Psoas muscle (tissue), 8 donors: ENCODE results near the gene HTT. TPM values are rescaled to one million over a fixed set of nuclear protein-coding genes. Genes with fewer than 3 reads are reported as not detected.

Source experiments
- ATAC-seq, 4 donors: fragments of 200-7000 bp; cut with Tn5 transposase; one replicate each; pipeline ENCODE4 v1.9.1; 2020; ENCODE audit warnings: moderate library complexity in 3 of 4, mild to moderate bottlenecking in 2 of 4
- DNase-seq, 2 donors: peaks; one replicate each; pipeline ENCODE4 v3.0.0-alpha.2; 2020
- H3K27ac ChIP-seq: fragments of 200-600 bp; one replicate; pipeline ENCODE4 v1.8.0; 2022
- H3K27me3 ChIP-seq, 3 donors: fragments of 200-600 bp in 1 of 3; one replicate each; pipeline versions ENCODE4 v1.6.1 to v1.8.0; 2013 to 2022; ENCODE audit warnings: low read length in 2 of 3, mild to moderate bottlenecking in 2 of 3, moderate library complexity in 1 of 3; ENCODE audit not compliant: insufficient read depth in 3 of 3
- H3K36me3 ChIP-seq, 2 donors: fragments of 200-600 bp in 1 of 2; one replicate each; pipeline versions ENCODE4 v1.6.1 to v1.8.0; 2013 to 2022; ENCODE audit warnings: low read depth in 1 of 2, mild to moderate bottlenecking in 1 of 2, moderate library complexity in 1 of 2; ENCODE audit not compliant: insufficient read depth in 1 of 2
- H3K4me1 ChIP-seq: fragments of 200-600 bp; one replicate; pipeline ENCODE4 v1.8.0; 2022
- H3K4me3 ChIP-seq: fragments of 200-600 bp; one replicate; pipeline ENCODE4 v1.8.0; 2022; ENCODE audit warnings: mild to moderate bottlenecking
- H3K9me3 ChIP-seq: fragments of 200-600 bp; one replicate; pipeline ENCODE4 v1.8.0; 2022
- WGBS, 3 donors: extraction: QIAGEN DNeasy Blood & Tissue Kit; methylation state at CpG; one replicate each; pipeline versions ENCODE4 v1.1.6 to v1.1.7; 2013; 5-methylcytosine and 5-hydroxymethylcytosine counted together
- intact Hi-C, 2 donors: fragments of 100-400 bp; cut with DNase I; formaldehyde crosslinking; loops; one replicate each; pipeline versions ENCODE4 v1.11.0 to v1.14.2; 2022
- polyA plus RNA-seq, 3 donors: library from polyadenylated mRNA; stranded (reverse); fragments of 200-250 nt; gene quantifications; one replicate each; pipeline ENCODE4 v1.2.3, GENCODE V29; 2013
- total RNA-seq, 4 donors: library from RNA; stranded (reverse); fragmentation: NEBNext Ultra II Directional in 2 of 4; extraction: Animal tissue kit (Norgen Biotek cat#: 25700) in 2 of 4; gene quantifications; one replicate each; pipeline versions ENCODE4 v1.2.1 to v1.2.4, GENCODE V29; 2021 to 2023
- TF ChIP-seq, protein P1 (sequence below): fragments of 200-600 bp; IDR thresholded peaks from one replicate; pipeline ENCODE4 v1.8.0; 2022; ENCODE audit warnings: antibody characterized with exemption
- donor health status: healthy with polysubstance abuse.
- donor health status: DM: no; HTN: no; CAD: no; lungs with moderate emphysema.
- donor health status: Bipolar disorder and iron deficiency.
- donor health status: healthy.
- donor health status: DM: yes; HTN: yes; CAD: no.
- donor health status: DM: no; HTN: no; CAD: no.
- donor health status: DM: no; HTN: no; CAD: no.
- donor health status: DM: yes; HTN: yes; CAD: no.

HTT gene
- total and polyA plus RNA-seq, 7 donors: 6.7 to 39.9 (median 29.6) TPM

DNA sequence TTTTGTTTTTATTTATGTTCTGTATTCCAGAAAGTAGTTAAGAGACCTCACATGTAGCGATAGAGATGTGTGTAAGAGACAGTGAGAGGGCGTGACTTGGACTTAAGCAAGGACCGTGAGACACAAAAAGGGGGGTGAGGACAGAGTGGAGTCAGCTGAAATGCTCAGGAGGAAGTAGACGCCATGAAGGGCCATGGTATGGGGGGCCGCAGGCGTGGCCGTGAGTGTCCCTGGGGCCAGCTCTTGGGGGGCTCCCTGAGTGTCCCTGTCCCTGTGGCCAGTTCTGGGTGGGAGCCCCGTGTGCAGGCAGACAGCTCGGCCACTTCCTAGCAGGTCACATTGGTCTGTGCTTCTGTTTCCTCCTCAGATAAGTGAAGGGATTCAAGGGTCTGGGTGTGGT is 151.5 kb downstream of the HTT start:
- Histone ChIP-seq H3K4me3 (no peak overlapping the region), H3K36me3 (peaks cover 0 to 89% of the 10 kb centered on the region in 2 donors), H3K27ac (no peak overlapping the region), H3K9me3 (no peaks in the 10 kb centered on the region), H3K4me1 (peaks cover 16% of the 10 kb centered on the region), H3K27me3 (no peaks in the 10 kb centered on the region)
- TF ChIP-seq, protein P1, sequence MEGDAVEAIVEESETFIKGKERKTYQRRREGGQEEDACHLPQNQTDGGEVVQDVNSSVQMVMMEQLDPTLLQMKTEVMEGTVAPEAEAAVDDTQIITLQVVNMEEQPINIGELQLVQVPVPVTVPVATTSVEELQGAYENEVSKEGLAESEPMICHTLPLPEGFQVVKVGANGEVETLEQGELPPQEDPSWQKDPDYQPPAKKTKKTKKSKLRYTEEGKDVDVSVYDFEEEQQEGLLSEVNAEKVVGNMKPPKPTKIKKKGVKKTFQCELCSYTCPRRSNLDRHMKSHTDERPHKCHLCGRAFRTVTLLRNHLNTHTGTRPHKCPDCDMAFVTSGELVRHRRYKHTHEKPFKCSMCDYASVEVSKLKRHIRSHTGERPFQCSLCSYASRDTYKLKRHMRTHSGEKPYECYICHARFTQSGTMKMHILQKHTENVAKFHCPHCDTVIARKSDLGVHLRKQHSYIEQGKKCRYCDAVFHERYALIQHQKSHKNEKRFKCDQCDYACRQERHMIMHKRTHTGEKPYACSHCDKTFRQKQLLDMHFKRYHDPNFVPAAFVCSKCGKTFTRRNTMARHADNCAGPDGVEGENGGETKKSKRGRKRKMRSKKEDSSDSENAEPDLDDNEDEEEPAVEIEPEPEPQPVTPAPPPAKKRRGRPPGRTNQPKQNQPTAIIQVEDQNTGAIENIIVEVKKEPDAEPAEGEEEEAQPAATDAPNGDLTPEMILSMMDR: no peak
- WGBS, 3 donors: 83 to 84% (median 83%) methylated on average over 9 of the region's 9 CpGs
- DNase-seq (peak; percentile 4 to 39), ATAC-seq (no peak)
- intact Hi-C loops: no loop called here

GRCh38 chr4:3226467-3226866 is 152.0 kb downstream of the HTT start:
- Histone ChIP-seq H3K9me3 (no peaks in the 10 kb centered on the region), H3K27me3 (no peaks in the 10 kb centered on the region), H3K27ac (no peak overlapping the region), H3K4me1 (peaks cover 11% of the 10 kb centered on the region), H3K4me3 (no peak overlapping the region), H3K36me3 (peaks cover 0 to 89% of the 10 kb centered on the region in 2 donors)
- DNase-seq: peak; percentile 18 to 38
- no peak for ATAC-seq
- TF ChIP-seq, protein P1: no peak
- intact Hi-C loops: no loop called here
- 81 to 85% (median 85%) methylated on average over 9 of the region's 9 CpGs for WGBS, 3 donors

DNA sequence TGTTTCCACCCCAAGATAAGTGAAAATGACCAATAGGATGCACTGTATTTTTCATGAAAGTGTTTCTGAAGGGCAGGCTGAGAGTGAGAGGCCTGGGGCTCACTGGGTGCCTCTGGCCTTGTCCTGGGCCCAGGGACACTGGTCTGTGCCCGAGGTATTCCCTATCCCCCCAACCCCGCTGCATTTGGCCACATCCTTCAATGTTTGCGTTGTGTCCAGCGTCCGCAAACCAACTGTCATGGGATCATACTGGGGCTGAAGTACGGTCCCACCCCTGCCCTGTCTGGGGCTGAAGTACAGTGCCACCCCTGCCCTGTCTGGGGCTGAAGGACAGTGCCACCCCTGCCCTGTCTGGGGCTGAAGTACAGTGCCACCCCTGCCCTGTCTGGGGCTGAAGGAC is 152.5 kb downstream of the HTT start:
- TF ChIP-seq, protein P1: no peak
- WGBS, 3 donors: 89 to 93% (median 91%) methylated on average over 6 of the region's 6 CpGs
- H3K27ac ChIP-seq: no peak overlapping the region
- ATAC-seq (no peak), DNase-seq (peak; percentile 10 to 28)
- no peaks in the 10 kb centered on the region for H3K27me3 ChIP-seq
- H3K9me3 ChIP-seq: no peaks in the 10 kb centered on the region
- H3K4me3 ChIP-seq: no peak overlapping the region
- H3K36me3 ChIP-seq: peaks cover 0 to 89% of the 10 kb centered on the region in 2 donors
- peaks cover 6% of the 10 kb centered on the region for H3K4me1 ChIP-seq
- intact Hi-C loops: no loop called here

DNA sequence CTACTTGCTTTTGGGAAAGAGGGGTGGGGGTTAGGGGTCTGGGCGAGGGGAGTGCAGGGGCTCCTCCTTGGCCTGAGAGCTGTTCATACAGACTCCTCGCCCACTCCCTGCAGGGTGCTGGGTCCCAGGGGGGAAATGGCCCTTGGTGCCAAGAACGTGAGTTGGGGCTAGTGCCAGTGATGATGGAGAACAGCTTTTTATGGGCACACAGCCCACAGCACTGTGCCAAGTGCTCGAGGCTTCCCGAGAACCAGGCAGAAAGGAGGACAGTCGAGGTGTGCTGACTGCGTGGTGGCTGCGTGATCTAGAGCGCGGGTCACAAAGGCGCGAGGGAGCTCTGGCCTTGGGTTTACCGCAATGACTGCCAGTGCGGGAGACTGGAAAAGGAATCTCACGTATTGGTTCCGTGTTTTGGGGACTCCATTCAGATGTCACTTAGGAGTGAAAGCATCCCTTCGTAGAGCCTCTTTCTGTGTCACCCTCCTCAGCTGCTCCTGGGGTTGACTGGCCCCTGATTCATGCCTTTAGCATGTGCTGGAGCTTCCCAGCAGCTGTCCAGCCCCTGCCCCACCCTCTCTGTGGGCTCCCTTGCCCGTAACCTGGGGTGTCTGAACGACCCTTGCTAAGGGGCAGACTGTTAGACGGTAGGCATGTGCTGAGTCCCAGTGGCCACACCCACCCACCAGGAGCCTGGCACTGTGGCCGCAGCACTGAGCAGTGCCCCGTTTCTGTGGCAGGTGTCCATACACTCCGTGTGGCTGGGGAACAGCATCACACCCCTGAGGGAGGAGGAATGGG is 153.6 kb downstream of the HTT start:
- Histone ChIP-seq H3K27me3 (no peaks in the 10 kb centered on the region), H3K9me3 (no peaks in the 10 kb centered on the region), H3K36me3 (peaks cover 0 to 90% of the 10 kb centered on the region in 2 donors), H3K27ac (no peak overlapping the region), H3K4me1 (no peaks in the 10 kb centered on the region), H3K4me3 (no peak overlapping the region)
- peak in 3 of 4 donors; percentile 14 to 50 (median 38) for ATAC-seq
- TF ChIP-seq, protein P1: no peak
- DNase-seq: peak; percentile 13 to 40
- intact Hi-C loops: no loop called here
- 77 to 80% (median 79%) methylated on average over 23 of the region's 23 CpGs for WGBS, 3 donors
